HG03520 (cell line): ENCODE data around the gene ITPKB.
A peak's percentile ranks its signal among the peaks of the same experiment; 100 is the strongest.
"Not testable (repeated sequence)": the region's sequence is repeated elsewhere in the genome, so short reads cannot be mapped to it uniquely, and the experiment has no call there.

ENCODE experiments used
- ATAC-seq: cut with Tn5 transposase; IDR thresholded peaks from one replicate; pipeline ENCODE4 v1.9.1; 2021; ENCODE audit warnings: mild to moderate bottlenecking, moderate library complexity; ENCODE audit not compliant: unreplicated experiment

Gene ITPKB

GRCh38 chr1:226761322-226761721 lies 22.2 kb upstream of the ITPKB start:
- ATAC-seq: no peak

DNA sequence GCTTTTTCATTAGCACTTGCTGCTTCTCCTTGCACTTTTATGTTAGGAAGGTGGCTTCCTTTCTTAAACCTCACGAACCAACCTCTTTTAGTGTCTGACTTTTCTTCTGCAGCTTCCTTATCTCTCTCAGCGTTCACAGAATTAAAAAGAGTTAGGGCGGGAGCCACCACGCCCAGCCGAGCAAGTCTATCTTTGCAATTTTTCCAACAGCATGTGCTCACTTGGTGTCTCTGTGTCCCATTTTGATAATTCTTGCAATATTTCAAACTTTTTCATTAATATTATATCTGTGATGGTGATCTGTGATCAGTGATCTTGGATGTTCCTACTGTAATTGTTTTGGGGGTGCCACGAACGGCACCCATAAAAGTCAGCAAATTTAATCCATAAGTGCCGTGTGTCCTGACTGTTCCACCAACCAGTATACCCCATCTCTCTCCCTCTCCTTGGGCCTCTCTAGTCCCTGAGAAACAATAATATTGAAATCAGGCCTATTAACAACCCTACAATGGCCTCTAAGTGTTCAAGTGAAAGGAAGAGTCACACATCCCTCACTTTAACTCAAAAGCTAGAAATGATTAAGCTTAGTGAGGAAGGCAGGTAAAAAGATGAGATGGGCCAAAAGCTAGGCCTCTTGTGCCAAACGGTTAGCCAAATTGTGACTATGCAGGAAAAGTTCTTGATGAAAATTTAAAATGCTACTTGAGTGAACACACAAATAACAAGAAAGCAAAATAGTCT lies 15.9 kb upstream of the ITPKB start:
- ATAC-seq: no peak

- no peak for ATAC-seq
Measured at GRCh38 chr1:226754097-226754496, 15.0 kb upstream of the ITPKB start.

GRCh38 chr1:226751703-226752102 lies 12.6 kb upstream of the ITPKB start:
- no peak for ATAC-seq

- ATAC-seq: no peak
Measured at GRCh38 chr1:226751214-226751613, 12.1 kb upstream of the ITPKB start.

DNA sequence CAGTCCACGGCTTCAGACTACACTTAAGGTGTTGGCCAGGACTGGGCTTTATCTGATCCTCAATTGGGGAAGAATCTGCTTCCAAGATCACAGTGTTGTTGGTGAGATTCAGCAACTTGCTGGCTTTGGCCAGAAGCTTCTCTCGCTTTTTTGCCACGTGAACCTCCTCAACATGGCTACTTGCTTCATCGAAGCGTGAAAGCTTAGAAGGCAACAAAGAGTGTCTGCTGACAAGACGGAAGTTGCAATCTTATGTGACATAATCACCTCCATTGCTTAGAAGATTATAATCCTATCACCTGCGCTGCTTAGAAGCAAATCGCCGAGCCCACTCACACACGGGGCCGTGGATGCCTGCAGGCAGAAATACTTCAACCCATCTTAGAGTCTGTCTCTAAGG lies 10.4 kb upstream of the ITPKB start:
- ATAC-seq: no peak

GRCh38 chr1:226748306-226748705 lies 9.2 kb upstream of the ITPKB start:
- ATAC-seq: no peak

GRCh38 chr1:226747519-226748263 lies 8.6 kb upstream of the ITPKB start:
- ATAC-seq: not testable (repeated sequence)

DNA sequence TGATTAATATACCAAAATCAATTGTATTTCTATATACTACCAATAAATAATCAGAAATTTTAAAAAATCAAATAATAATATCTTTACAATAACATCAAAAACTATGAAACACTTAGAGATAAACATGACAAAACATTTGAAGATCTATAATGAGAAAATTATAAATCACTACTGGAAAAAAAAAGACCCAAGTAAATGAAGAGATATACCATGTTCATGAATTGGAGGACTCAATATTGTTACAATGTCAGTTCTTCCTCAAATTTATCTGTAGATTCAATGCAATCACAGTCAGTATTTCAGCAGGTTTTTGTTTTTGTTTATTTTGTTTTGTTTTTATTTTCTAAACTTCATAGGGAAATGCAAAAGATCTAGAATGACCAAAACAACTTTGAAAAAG lies 4.2 kb upstream of the ITPKB start:
- ATAC-seq: no peak

DNA sequence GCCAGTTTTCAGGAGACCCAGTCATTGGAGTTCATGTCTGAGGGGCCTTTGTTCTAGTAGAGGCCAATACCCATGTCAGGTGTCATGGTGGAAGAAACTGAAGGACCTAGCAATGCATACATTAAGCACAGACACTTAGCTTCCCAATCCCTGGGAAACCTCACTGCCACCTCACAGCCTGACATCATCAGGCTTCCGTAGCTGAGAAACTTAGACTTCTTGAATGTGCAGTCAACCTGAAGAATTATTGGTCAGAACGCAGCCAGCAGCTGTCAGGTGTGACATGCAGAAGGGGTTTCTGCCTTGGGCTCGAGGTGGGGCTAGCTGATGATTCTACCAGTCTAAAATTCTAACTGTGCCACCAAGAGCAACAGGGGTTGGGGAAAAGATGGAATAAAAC lies 1.9 kb upstream of the ITPKB start:
- no peak for ATAC-seq

GRCh38 chr1:226739696-226740065 lies 599 bp upstream of the ITPKB start:
- ATAC-seq: no peak

DNA sequence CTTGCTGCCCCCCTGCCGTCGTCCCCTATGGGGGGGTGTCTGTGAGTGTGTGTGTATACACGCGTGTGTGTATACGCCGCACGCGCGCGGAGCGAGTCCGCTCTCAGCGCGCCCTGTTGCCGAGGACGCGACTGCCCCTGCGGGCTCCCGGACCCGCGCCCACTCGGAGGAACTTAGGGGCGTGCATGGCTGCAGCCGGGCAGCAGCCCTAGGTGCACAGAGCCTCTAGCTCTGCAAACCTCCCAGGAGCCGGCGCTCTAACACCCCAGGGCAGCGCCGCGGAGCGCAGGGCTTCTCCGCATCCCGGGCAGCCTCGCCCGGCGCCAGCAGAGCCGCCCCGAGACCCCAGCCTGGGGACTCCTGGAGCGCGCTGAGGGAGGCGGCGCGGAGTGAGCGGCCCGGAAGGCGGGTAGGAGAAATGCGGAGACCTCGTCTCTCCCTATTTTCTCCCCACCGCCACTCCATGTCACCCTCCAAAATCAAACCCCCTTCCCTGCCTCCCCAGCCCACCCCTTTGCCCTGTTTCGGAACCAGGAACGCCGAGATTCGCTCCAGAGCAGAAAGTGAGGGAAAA lies 574 bp downstream of the ITPKB start:
- no peak for ATAC-seq

- ATAC-seq: no peak
Measured at GRCh38 chr1:226737819-226738420, 1.2 kb downstream of the ITPKB start.

DNA sequence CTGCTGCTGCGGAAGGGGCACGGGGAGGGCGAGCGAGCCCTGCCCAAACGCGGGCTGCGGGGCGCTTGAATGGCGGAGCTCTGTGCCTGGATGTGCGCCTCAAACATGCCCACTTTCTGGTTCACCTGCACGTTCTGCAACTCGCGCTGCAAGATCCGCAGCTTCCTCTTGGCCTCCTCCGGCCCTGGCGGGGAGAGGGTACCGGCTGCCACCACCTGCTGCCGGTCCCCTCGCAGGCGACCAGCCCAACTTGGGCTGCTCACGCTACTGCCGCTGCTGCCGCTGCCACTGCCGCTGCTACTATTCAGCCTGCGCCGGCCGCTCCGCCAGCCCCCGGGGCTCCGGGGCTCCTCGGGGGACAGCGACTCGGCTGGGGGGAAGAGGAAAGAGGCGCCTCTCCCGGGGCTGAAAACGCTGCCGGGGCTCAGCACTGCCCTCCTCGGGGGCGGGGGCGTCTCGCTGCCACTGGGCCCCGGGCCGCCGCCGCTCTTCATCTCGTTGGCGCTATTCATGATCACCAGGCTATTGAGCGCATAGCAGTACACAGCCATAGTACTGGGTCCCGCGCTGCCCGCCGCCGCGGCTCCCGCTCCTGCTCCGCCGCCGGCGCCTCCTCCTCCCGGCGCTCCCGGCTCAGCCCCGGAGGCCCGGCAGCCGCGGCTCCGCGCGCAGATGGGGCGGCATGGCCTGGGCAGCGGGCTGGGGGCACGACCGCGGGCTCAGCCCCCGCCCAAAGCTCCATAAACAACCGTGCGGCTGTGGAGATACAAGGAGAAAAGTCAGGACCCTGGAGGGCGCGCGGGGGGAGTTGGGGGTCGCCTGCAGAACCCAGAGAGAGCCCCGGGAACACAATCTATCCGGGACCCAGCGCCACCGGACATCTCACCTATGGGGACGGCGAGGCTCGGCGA lies 1.9 kb downstream of the ITPKB start:
- peak; percentile 33 for ATAC-seq

DNA sequence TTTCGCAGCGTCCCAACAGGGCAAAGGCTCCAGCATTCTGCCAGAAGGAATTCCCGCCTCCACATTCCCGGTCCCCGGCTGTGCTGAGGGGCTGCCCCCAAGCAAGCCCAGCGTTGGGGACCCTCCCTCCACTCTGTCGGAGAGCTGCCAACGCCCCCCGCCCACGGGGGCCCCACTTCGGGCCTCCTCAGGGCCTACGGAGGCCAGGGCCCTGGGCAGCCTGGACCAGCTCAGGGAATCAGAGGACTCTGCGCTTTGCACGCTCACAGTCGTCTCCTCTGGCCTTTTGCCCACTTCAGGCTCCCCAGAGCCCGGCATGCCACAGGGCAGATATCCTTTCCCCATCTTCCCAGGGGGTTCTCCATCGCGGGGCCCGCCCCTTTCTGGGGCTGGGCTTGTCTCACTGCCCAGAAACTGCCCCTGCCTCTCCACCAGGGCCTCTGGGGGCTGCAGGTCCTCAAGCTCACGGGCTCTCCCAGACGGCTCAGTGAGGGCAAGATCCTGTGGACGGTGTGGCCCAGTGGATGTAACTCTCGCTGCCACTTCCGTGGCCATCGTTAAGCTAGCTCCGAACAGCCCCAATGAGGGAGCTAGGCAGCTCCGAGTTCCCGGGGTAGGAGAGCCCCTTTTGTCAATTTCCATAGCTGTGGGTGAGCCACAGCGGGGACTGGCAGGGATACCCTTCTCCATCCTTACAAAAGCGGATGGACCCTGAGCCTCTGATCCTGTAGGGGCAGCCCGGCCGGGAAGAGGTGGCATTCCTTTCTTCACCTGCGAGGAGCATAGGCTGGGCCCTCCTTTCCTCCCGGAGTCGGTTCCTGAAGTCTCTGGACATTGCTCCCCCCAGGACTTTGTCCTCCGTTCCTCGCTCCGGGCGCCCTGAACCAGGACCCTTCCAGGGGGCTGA lies 2.8 kb downstream of the ITPKB start:
- no peak for ATAC-seq

DNA sequence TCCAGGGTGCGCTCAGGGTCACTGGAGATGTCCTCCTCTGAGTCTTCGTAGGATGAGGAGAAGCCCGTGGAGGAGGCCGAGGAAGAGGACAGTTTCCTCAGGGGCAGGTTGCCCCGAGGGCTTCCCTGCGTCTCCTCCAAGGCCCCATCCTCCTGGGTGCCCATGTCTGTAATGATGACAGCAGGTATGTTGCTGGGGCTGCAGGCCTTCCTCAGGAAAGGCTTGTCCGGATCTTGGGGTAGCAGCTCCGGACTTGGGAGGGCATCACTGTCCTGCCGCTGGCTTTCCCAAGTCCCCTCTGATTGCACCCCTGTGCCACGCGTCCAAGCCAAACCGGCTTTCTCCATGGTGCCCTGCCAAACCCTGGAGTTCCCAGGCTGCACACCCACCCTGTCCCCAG lies 3.5 kb downstream of the ITPKB start:
- ATAC-seq: no peak

DNA sequence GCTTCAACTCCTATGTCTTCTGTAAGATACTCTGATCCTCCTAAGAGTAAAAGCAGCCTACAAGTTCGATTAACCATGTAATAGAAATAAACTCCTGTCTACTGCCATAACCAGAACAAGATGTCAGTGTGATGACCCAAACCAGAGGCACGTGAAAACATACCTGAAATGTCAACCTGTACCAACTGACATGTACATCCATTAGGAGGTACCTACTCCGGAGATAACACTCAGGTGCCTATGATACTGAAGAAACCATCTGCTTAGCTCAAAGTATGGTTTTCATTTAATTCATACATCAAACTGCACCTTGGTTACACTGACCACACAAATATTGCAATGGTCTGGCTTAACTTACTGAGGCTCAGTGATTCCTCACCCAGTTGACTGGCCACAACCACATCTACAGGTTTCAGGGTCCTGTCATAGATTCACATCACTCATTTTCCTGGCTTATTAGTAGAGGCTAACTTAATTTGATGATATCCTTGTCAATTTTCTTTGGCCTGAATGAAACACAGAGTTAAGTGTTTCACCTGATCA lies 4.4 kb downstream of the ITPKB start:
- ATAC-seq: no peak

DNA sequence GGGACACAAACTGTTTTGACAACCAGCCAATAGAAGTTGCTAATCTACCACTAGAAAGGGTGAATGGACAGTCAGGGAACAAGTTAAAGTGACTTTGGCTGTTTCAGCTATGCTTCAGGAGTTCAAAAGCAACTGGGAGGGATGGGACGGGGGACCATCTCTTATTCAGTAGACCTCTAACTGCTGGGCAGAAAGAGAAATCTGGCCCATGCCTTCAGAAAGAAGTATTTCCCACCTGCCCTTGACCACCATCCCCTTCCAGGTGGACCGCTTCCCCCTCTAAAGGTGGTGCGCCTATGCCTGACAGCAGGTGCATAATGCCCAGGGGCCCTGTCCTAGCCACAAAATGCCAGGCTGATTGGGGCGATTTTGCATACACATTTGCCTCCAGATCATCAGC lies 5.2 kb downstream of the ITPKB start:
- ATAC-seq: no peak

DNA sequence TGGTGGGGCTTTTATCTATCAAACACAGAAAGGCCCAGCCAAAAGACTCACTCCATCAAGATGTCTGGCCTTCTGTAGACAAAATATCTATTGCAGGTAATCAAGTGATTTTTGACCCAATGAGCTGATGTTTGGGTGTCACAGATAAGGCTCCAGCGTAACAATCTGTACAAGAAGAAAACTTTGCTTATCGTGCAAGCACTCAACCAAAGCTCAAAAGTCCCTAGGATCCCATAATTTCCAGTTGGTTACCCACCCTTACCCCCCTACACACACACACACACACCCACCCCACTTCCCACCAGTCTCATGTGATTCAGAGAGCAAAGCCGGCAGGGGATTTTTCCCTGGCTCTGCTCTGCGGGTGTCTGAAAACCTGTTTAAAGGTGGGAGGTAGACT lies 5.8 kb downstream of the ITPKB start:
- no peak for ATAC-seq
